K562 treated with DMSO at 1 percent for 12 hours (cell line): ENCODE measurements around the gene PSMB7. TPM values are rescaled to one million over a fixed set of nuclear protein-coding genes. Genes with fewer than 3 reads are reported as not detected.

Experiments
- total RNA-seq: library from RNA; unstranded; fragments of 300-600 nt; gene quantifications from 2 replicates; pipeline ENCODE4 v1.2.3, GENCODE V29; 2022; ENCODE audit not compliant: insufficient read depth

PSMB7 gene
- 362 and 379 TPM in 2 replicates for total RNA-seq

DNA sequence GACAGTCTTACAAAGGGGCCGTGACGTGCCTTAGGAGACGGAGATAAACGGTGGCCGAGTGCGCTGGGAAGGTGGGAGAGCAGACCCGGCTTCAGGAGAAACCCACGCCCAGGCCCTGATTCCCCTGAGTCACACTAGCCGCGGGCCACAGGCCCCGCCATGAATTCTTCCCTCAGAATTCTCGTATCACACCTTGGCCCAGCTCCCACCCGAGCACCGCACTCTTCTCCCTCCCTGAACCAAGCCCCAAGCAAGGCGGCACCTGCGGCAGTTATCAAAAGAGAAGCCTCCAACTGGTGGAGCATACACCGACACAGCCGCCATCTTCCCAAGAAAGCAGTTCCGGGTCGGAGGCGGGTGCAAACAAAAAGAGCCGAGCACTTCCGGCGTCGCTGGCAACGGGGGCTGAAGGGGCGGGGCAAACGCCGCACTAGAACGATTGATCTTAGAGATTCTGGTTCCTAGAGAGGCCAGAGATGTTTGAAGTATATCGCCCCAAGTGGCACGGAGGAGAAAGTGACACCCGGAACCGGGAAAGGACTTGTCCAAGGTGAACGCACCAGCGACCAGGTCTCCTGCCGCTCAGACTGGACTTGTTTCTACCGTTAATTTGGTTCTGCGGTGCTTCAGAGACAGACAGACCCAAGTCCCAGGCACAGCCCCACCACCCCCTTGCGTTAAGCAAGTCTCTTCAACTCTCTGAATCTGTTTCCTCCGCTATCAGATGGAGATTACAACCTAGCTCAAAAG, at the start of gene PSMB7:
Gene PSMB7 (minus strand): TSS at position 341 of the 750 bp plus-strand sequence. CDS start 17 bp downstream, at position 324.

DNA sequence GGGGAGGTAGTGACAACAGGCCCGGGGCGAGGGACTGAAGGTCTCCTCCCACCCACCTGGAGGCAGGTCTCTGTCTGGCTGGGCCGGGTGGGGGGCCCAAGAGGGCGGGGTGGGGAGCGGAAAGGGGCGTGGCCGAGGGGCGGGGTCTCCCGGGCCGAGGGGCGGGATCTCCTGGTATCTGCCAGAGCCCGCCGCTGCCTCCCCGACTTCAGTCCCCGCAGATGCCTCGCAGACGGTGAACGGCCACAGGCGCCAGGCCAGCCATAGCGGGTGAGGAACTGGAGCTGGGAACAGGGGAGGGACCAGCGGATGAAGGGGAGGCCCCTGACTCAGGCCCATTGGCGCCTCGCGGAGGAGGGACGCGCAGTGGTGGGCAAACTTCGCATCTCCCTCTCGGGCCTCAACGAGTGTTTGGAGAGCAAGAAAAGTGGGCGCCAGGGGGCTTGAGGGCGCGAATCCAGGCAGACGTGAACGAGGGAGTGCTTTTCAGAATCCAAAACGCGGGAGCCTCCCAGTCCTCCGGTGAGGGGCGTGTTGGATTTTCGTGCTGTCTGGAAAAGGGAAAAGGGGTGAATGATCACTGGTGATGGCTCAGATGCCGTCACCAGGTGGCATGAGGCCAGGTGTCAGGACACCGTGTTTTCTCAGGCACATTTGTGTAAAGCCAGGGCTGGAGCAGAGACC, 35.1 kb upstream of the PSMB7 start, which contains the start of gene ADGRD2:
Gene ADGRD2 (plus strand): TSS at position 211 of the 684 bp plus-strand sequence. CDS start 1,216 bp downstream, outside the sequence.

Other genes starting within 250 kb of the PSMB7 start
- gene NEK6, start 157.5 kb downstream of the PSMB7 start, total RNA-seq, result 4.4 and 10.4 TPM in 2 replicates
- not detected in 2 replicates for gene ADGRD2, start 35.0 kb upstream of the PSMB7 start, total RNA-seq
- not detected in 2 replicates for gene NR5A1, start 92.0 kb upstream of the PSMB7 start, total RNA-seq